Thyroid gland (tissue), 4 donors: ENCODE measurements around the gene LHB.

ENCODE experiments used
- POLR2A ChIP-seq, 2 donors: fragments of 450-650 bp; IDR thresholded peaks; one replicate each; pipeline ENCODE4 v1.6.1; 2017; ENCODE audit warnings: antibody characterized with exemption in 2 of 2, mild to moderate bottlenecking in 2 of 2, moderate library complexity in 1 of 2
- TF ChIP-seq, protein P1 (sequence below), 6 experiments: fragments of 200-600 bp in 3 of 6; fragments of 450-650 bp in 3 of 6; sonication (generic) in 3 of 6; IDR thresholded peaks; one replicate each; pipeline ENCODE4 v1.5.1; 2016 to 2019; ENCODE audit warnings: antibody characterized with exemption in 6 of 6, mild to moderate bottlenecking in 2 of 6, inconsistent platforms in 1 of 6, moderate library complexity in 1 of 6

DNA sequence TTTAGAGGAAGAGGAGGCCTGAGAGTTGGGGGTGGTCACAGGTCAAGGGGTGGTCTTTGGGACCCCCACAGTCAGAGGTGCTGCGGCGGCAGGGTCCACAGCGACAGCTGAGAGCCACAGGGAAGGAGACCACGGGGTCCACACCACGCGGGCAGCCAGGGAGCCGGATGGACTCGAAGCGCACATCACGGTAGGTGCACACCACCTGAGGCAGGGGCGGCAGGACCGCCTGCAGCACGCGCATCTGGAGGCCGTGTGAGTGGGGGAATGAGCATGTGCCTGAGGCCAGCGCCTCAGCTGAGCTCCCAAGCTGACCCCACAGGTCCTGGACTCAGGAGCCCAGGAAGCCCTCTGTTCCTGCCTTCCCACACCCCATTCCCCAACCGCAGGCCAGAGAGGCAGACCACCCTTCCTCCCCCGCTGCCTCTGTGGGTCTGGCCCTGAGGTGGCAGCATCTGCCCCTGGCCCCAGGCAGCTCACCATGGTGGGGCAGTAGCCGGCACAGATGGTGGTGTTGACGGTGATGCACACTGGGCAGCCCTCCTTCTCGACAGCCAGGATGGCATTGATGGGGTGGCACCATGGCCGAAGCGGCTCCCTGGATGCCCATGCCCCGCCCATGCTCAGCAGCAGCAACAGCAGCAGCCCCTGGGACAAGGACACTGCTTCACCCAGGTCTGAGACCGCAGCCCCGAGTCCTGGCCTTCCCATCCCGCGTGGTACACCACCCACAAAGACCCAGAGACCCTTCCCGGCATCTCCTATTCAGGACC is 638 bp downstream of the LHB start:
- TF ChIP-seq, protein P1, sequence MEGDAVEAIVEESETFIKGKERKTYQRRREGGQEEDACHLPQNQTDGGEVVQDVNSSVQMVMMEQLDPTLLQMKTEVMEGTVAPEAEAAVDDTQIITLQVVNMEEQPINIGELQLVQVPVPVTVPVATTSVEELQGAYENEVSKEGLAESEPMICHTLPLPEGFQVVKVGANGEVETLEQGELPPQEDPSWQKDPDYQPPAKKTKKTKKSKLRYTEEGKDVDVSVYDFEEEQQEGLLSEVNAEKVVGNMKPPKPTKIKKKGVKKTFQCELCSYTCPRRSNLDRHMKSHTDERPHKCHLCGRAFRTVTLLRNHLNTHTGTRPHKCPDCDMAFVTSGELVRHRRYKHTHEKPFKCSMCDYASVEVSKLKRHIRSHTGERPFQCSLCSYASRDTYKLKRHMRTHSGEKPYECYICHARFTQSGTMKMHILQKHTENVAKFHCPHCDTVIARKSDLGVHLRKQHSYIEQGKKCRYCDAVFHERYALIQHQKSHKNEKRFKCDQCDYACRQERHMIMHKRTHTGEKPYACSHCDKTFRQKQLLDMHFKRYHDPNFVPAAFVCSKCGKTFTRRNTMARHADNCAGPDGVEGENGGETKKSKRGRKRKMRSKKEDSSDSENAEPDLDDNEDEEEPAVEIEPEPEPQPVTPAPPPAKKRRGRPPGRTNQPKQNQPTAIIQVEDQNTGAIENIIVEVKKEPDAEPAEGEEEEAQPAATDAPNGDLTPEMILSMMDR (IDR thresholded peaks at IDR 0.05): no peak
- no peak for TF ChIP-seq POLR2A (IDR thresholded peaks at IDR 0.05)
